Astrocyte (in vitro differentiated cells and primary cell): ENCODE results near the gene HAGHL. TPM values are rescaled to one million over a fixed set of nuclear protein-coding genes. Genes with fewer than 3 reads are reported as not detected.

Experiments used
- DNase-seq: peaks from one replicate; pipeline ENCODE4 v3.0.0-alpha.2; 2010; ENCODE audit warnings: low read depth
- FAIRE-seq: peaks from 2 replicates; lab custom pipeline; 2011; peaks lifted over from hg19 to GRCh38; lab: Jason Lieb, UNC
- H2AFZ ChIP-seq: 2 replicates; pipeline ENCODE4 v1.6.0; 2012; ENCODE audit warnings: low read depth, low read length, inconsistent platforms
- H3K27ac ChIP-seq: 2 replicates; pipeline ENCODE4 v1.5.1; 2011; ENCODE audit warnings: low read depth, low read length, inconsistent platforms
- H3K27me3 ChIP-seq: 2 replicates; pipeline ENCODE4 v1.6.0; 2011; ENCODE audit warnings: low read length, inconsistent platforms; ENCODE audit not compliant: insufficient read depth
- H3K36me3 ChIP-seq: 2 replicates; pipeline ENCODE4 v1.5.1; 2011; ENCODE audit warnings: low read length, inconsistent platforms; ENCODE audit not compliant: insufficient read depth
- H3K4me1 ChIP-seq: 2 replicates; pipeline ENCODE4 v1.5.1; 2011; ENCODE audit warnings: low read length, inconsistent platforms; ENCODE audit not compliant: insufficient read depth
- H3K4me2 ChIP-seq: 2 replicates; pipeline ENCODE4 v1.6.0; 2012; ENCODE audit warnings: low read length, inconsistent platforms
- H3K4me3 ChIP-seq: 2 replicates; pipeline ENCODE4 v1.5.1; 2011; ENCODE audit warnings: low read depth, mild to moderate bottlenecking, low read length, inconsistent platforms; ENCODE audit not compliant: insufficient read depth
- H3K79me2 ChIP-seq: 2 replicates; pipeline ENCODE4 v1.6.0; 2012; ENCODE audit warnings: mild to moderate bottlenecking, low read length, inconsistent platforms; ENCODE audit not compliant: insufficient read depth
- H3K9ac ChIP-seq: 2 replicates; pipeline ENCODE4 v1.6.0; 2012; ENCODE audit warnings: mild to moderate bottlenecking, low read length, inconsistent platforms
- H3K9me3 ChIP-seq: 2 replicates; pipeline ENCODE4 v1.5.1; 2012; ENCODE audit warnings: low read depth, mild to moderate bottlenecking, low read length, inconsistent platforms; ENCODE audit not compliant: insufficient read depth
- H4K20me1 ChIP-seq: 2 replicates; pipeline ENCODE4 v1.6.0; 2012; ENCODE audit warnings: low read length, inconsistent platforms; ENCODE audit not compliant: insufficient read depth
- H3K27ac Mint-ChIP-seq: one replicate; pipeline ENCODE4 v1.8.0; 2021; ENCODE audit warnings: mild to moderate bottlenecking, mixed read lengths; ENCODE audit not compliant: unreplicated experiment
- H3K27me3 Mint-ChIP-seq: one replicate; pipeline ENCODE4 v1.8.0; 2021; ENCODE audit warnings: low read depth, mixed read lengths; ENCODE audit not compliant: unreplicated experiment
- H3K36me3 Mint-ChIP-seq: one replicate; pipeline ENCODE4 v1.8.0; 2021; ENCODE audit warnings: low read depth, mixed read lengths; ENCODE audit not compliant: unreplicated experiment
- H3K4me1 Mint-ChIP-seq: one replicate; pipeline ENCODE4 v1.8.0; 2021; ENCODE audit warnings: low read depth, mixed read lengths; ENCODE audit not compliant: unreplicated experiment
- H3K4me3 Mint-ChIP-seq: one replicate; pipeline ENCODE4 v1.8.0; 2021; ENCODE audit warnings: mild to moderate bottlenecking, moderate library complexity, mixed read lengths; ENCODE audit not compliant: unreplicated experiment
- H3K9me3 Mint-ChIP-seq: one replicate; pipeline ENCODE4 v1.8.0; 2021; ENCODE audit warnings: mild to moderate bottlenecking, mixed read lengths; ENCODE audit not compliant: unreplicated experiment
- CTCF ChIP-seq: IDR thresholded peaks from 2 replicates; pipeline ENCODE4 v1.5.1; 2011; ENCODE audit warnings: low read depth, mild to moderate bottlenecking, inconsistent platforms, low read length, moderate library complexity; ENCODE audit not compliant: insufficient read depth
- EZH2 ChIP-seq: IDR thresholded peaks from 2 replicates; pipeline ENCODE4 v1.6.1; 2012; ENCODE audit warnings: mild to moderate bottlenecking, low read length, inconsistent platforms; ENCODE audit not compliant: insufficient read depth
- total RNA-seq: library from RNA; stranded (reverse); gene quantifications from 2 replicates; pipeline ENCODE4 v1.2.1, GENCODE V29; 2021

Gene HAGHL
- total RNA-seq, 1 donor from 2014 or later = 15.5 TPM

GRCh38 chr16:710500-711075 lies 16.3 kb upstream of the HAGHL start:
- peak overlapping the region; percentile 53 for H3K27ac Mint-ChIP-seq
- H3K4me3 ChIP-seq = no peak overlapping the region
- H3K4me1 Mint-ChIP-seq = peaks cover 8% of the 10 kb centered on the region
- H3K36me3 ChIP-seq = no peaks in the 10 kb centered on the region
- peaks cover 24% of the 10 kb centered on the region for H3K4me1 ChIP-seq
- H3K27ac ChIP-seq = no peak overlapping the region
- peaks cover 23% of the 10 kb centered on the region for H3K27me3 Mint-ChIP-seq
- H3K9ac ChIP-seq = no peak overlapping the region
- H3K9me3 ChIP-seq = no peaks in the 10 kb centered on the region
- TF ChIP-seq CTCF = no peak
- no peak for TF ChIP-seq EZH2
- DNase-seq = no peak
- peaks cover 15% of the 10 kb centered on the region for H3K27me3 ChIP-seq
- FAIRE-seq = no peak
- H3K79me2 ChIP-seq = no peaks in the 10 kb centered on the region
- H4K20me1 ChIP-seq = peaks cover 6% of the 10 kb centered on the region
- no peaks in the 10 kb centered on the region for H3K36me3 Mint-ChIP-seq
- no peak overlapping the region for H2AFZ ChIP-seq
- H3K4me3 Mint-ChIP-seq = no peak overlapping the region
- no peak overlapping the region for H3K4me2 ChIP-seq
- H3K9me3 Mint-ChIP-seq = peaks cover 3% of the 10 kb centered on the region

GRCh38 chr16:711084-711483 lies 15.8 kb upstream of the HAGHL start:
- no peak overlapping the region for H3K27ac Mint-ChIP-seq
- peaks cover 8% of the 10 kb centered on the region for H3K4me1 Mint-ChIP-seq
- H3K9ac ChIP-seq = no peak overlapping the region
- H3K4me3 Mint-ChIP-seq = no peak overlapping the region
- peaks cover 23% of the 10 kb centered on the region for H3K27me3 Mint-ChIP-seq
- DNase-seq = no peak
- H3K79me2 ChIP-seq = no peaks in the 10 kb centered on the region
- no peak overlapping the region for H3K4me2 ChIP-seq
- H3K4me1 ChIP-seq = peaks cover 28% of the 10 kb centered on the region
- H2AFZ ChIP-seq = no peak overlapping the region
- H3K27ac ChIP-seq = no peak overlapping the region
- H3K36me3 Mint-ChIP-seq = no peaks in the 10 kb centered on the region
- H3K27me3 ChIP-seq = peaks cover 15% of the 10 kb centered on the region
- no peak for FAIRE-seq
- H3K9me3 ChIP-seq = no peaks in the 10 kb centered on the region
- H4K20me1 ChIP-seq = peaks cover 8% of the 10 kb centered on the region
- H3K4me3 ChIP-seq = no peak overlapping the region
- no peaks in the 10 kb centered on the region for H3K36me3 ChIP-seq
- TF ChIP-seq CTCF (no peak), EZH2 (no peak)
- peaks cover 3% of the 10 kb centered on the region for H3K9me3 Mint-ChIP-seq

- Histone ChIP-seq H3K27ac (no peak overlapping the region), H4K20me1 (peaks cover 14% of the 10 kb centered on the region), H3K4me3 (no peak overlapping the region), H3K4me2 (no peak overlapping the region), H3K79me2 (peaks cover 5% of the 10 kb centered on the region), H3K9me3 (no peaks in the 10 kb centered on the region), H3K36me3 (no peaks in the 10 kb centered on the region), H3K4me1 (peaks cover 35% of the 10 kb centered on the region), H2AFZ (no peak overlapping the region), H3K27me3 (peaks cover 13% of the 10 kb centered on the region), H3K9ac (no peak overlapping the region)
- FAIRE-seq = no peak
- peaks cover 18% of the 10 kb centered on the region for H3K27me3 Mint-ChIP-seq
- peaks cover 8% of the 10 kb centered on the region for H3K4me1 Mint-ChIP-seq
- peak; percentile 58 for TF ChIP-seq CTCF
- no peak for TF ChIP-seq EZH2
- no peak overlapping the region for H3K4me3 Mint-ChIP-seq
- no peak overlapping the region for H3K27ac Mint-ChIP-seq
- DNase-seq = no peak
- H3K9me3 Mint-ChIP-seq = peaks cover 3% of the 10 kb centered on the region
- no peaks in the 10 kb centered on the region for H3K36me3 Mint-ChIP-seq
Observed at GRCh38 chr16:711548-712320, 15.2 kb upstream of the HAGHL start.
